ENCODE data around the gene SHISA9.

DNA sequence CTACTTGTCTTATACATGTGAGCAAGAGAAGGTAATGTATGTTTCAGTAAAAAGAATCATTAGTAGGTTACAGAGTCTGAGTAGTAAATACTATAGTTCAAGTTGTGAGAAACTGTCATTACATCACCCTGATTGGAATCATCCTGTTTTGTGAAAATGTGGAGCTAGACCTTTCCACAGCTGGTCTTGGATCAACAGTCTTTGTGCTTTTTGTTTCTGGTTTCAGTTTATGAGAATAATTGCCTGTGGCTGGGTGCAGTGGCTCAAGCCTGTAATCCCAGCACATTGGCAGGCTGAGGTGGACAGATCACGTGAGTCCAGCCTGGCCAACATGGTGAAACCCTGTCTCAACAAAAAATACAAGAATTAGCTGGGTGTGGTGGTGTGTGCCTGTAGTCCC is 19.7 kb upstream of the SHISA9 start:
- TF ChIP-seq, protein P1, sequence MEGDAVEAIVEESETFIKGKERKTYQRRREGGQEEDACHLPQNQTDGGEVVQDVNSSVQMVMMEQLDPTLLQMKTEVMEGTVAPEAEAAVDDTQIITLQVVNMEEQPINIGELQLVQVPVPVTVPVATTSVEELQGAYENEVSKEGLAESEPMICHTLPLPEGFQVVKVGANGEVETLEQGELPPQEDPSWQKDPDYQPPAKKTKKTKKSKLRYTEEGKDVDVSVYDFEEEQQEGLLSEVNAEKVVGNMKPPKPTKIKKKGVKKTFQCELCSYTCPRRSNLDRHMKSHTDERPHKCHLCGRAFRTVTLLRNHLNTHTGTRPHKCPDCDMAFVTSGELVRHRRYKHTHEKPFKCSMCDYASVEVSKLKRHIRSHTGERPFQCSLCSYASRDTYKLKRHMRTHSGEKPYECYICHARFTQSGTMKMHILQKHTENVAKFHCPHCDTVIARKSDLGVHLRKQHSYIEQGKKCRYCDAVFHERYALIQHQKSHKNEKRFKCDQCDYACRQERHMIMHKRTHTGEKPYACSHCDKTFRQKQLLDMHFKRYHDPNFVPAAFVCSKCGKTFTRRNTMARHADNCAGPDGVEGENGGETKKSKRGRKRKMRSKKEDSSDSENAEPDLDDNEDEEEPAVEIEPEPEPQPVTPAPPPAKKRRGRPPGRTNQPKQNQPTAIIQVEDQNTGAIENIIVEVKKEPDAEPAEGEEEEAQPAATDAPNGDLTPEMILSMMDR (conservative IDR thresholded peaks at IDR 0.05; ENCODE audit: low read length): no peak
- no peak for TF ChIP-seq EZH2phosphoT487 (IDR thresholded peaks at IDR 0.05; ENCODE audit: borderline replicate concordance)

Measured in Loucy (cell line).